ENCODE measurements around the gene MYO9B.

The MYO9B gene

DNA sequence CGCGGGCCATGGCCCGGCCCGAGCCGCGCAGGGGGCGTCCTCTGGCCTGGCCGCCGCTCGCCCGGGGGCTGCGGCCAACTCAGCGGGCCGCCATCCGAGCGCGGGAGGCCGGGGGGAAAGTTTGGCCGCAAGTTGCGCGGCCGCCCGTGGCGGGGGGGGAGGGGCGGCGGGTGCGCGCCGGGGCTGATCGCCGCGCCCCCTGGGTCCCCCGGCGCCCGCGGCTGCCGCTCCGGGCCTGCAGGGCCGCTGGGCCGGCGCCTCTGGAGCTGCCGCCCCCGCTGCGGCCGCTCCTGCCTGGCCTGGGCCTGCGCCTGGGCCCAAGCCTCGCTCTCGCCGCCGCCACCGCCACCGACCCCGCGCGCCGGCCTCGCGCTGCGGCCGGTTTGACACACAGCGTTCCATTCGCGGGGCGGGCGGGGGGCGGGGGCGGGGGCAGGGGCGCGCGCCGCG is 170.0 kb downstream of the MYO9B start, which contains the start of gene NR2F6:
NR2F6 (minus strand) TSS at position 385 of the 450 bp plus-strand sequence. CDS start 699 bp downstream, outside the sequence.
- Histone ChIP-seq H3K27me3 (ENCODE audit: insufficient read depth, low read length, poor library complexity) (no peaks in the 10 kb centered on the region), H3K9me3 (ENCODE audit: insufficient read depth, low read length, severe bottlenecking) (no peaks in the 10 kb centered on the region), H3K36me3 (ENCODE audit: insufficient read depth, low read length) (peaks cover 1% of the 10 kb centered on the region; the same call in 1 of the 2 replicates), H4K20me1 (ENCODE audit: insufficient read depth, low read length) (peaks cover 8% of the 10 kb centered on the region), H3K4me2 (ENCODE audit: insufficient read depth, low read length) (peak within 1 kb of the TSS; percentile 98), H3K9ac (ENCODE audit: low read depth, low read length) (peak within 1 kb of the TSS; percentile 81), H3K79me2 (ENCODE audit: insufficient read depth, low read length) (peaks cover 31% of the 10 kb centered on the region), H3K27ac (ENCODE audit: low read length) (peak within 1 kb of the TSS; percentile 80), H2AFZ (ENCODE audit: low read depth, low read length) (peak within 1 kb of the TSS; percentile 96), H3K4me3 (ENCODE audit: low read depth in 1 of 2, low read length in 2 of 2) (peak within 1 kb of the TSS; percentile 34 to 92), H3K4me1 (ENCODE audit: insufficient read depth, low read length) (peaks cover 35% of the 10 kb centered on the region)
- TF ChIP-seq EZH2 (IDR thresholded peaks at IDR 0.05; ENCODE audit: borderline replicate concordance, low read depth, low read length, severe bottlenecking) = no peak
- TF ChIP-seq, protein P1, sequence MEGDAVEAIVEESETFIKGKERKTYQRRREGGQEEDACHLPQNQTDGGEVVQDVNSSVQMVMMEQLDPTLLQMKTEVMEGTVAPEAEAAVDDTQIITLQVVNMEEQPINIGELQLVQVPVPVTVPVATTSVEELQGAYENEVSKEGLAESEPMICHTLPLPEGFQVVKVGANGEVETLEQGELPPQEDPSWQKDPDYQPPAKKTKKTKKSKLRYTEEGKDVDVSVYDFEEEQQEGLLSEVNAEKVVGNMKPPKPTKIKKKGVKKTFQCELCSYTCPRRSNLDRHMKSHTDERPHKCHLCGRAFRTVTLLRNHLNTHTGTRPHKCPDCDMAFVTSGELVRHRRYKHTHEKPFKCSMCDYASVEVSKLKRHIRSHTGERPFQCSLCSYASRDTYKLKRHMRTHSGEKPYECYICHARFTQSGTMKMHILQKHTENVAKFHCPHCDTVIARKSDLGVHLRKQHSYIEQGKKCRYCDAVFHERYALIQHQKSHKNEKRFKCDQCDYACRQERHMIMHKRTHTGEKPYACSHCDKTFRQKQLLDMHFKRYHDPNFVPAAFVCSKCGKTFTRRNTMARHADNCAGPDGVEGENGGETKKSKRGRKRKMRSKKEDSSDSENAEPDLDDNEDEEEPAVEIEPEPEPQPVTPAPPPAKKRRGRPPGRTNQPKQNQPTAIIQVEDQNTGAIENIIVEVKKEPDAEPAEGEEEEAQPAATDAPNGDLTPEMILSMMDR (IDR thresholded peaks at IDR 0.05; ENCODE audit: borderline replicate concordance, extremely low read depth, low read length, poor library complexity, severe bottlenecking) = no peak
- no peak; the same call in 2 of the 3 replicates for ATAC-seq (ENCODE audit: insufficient read depth, low read depth)
- no peak for DNase-seq

DNA sequence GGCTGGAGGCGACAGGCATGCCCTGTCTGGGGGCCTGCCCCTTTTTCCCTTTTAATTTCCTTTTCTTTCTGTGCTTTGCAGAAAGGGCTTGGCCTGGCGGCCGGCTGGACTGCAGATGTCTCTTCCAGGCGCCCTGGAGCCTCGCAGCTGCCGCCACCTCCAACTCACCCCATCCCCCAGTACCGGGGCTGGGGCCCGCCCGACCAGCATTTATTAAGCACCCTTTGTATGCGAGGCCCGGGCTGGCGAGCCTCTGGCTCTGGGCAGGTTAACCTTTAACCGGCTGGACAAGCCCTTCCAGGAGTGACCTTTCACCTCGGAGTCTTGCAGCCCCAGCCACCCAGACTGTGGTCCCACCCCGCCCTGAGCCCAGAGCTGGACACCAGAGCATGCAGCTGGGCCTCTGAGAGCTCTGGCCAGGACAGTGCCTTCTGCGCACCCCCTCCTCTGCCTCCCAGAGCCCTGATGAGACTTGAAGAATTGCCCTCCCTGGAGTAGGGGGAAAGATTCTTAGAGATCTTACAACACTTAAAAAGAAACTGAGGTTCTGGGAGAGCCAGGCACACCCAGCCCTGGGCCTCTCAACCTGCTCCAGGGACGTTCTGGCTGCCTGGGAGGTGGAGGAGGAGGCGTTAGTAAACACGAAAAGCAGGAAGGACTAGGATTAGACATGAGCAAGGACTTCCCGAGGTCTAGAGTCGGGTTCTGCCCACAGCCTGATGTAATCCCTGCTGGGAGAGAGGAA is 171.3 kb downstream of the MYO9B start:
- Histone ChIP-seq H3K4me3 (ENCODE audit: low read depth in 1 of 2, low read length in 2 of 2) (peak overlapping the region; percentile 34 to 92; a peak in 3 of 4 replicates), H2AFZ (ENCODE audit: low read depth, low read length) (peak overlapping the region; percentile 96), H3K9me3 (ENCODE audit: insufficient read depth, low read length, severe bottlenecking) (no peaks in the 10 kb centered on the region), H3K4me1 (ENCODE audit: insufficient read depth, low read length) (peaks cover 35% of the 10 kb centered on the region), H3K27ac (ENCODE audit: low read length) (peak overlapping the region; percentile 80), H3K9ac (ENCODE audit: low read depth, low read length) (peak overlapping the region; percentile 81), H3K27me3 (ENCODE audit: insufficient read depth, low read length, poor library complexity) (no peaks in the 10 kb centered on the region), H3K36me3 (ENCODE audit: insufficient read depth, low read length) (no peaks in the 10 kb centered on the region), H3K4me2 (ENCODE audit: insufficient read depth, low read length) (peak overlapping the region; percentile 98), H4K20me1 (ENCODE audit: insufficient read depth, low read length) (peaks cover 8% of the 10 kb centered on the region), H3K79me2 (ENCODE audit: insufficient read depth, low read length) (peaks cover 31% of the 10 kb centered on the region)
- no peak for TF ChIP-seq EZH2 (IDR thresholded peaks at IDR 0.05; ENCODE audit: borderline replicate concordance, low read depth, low read length, severe bottlenecking)
- TF ChIP-seq, protein P1 (IDR thresholded peaks at IDR 0.05; ENCODE audit: borderline replicate concordance, extremely low read depth, low read length, poor library complexity, severe bottlenecking) = no peak
- no peak; the same call in 2 of the 3 replicates for ATAC-seq (ENCODE audit: insufficient read depth, low read depth)
- no peak for DNase-seq

GRCh38 chr19:17248011-17248776 is 172.6 kb downstream of the MYO9B start:
- DNase-seq = no peak
- ATAC-seq (ENCODE audit: insufficient read depth, low read depth) = no peak
- no peak overlapping the region for H3K4me3 ChIP-seq (ENCODE audit: low read depth in 1 of 2, low read length in 2 of 2)

More at GRCh38 chr19:17248011-17248776, 172.6 kb downstream of the MYO9B start:
- Histone ChIP-seq H2AFZ (ENCODE audit: low read depth, low read length) (no peak overlapping the region), H3K4me2 (ENCODE audit: insufficient read depth, low read length) (no peak overlapping the region), H3K27ac (ENCODE audit: low read length) (no peak overlapping the region), H3K79me2 (ENCODE audit: insufficient read depth, low read length) (peaks cover 22% of the 10 kb centered on the region), H3K27me3 (ENCODE audit: insufficient read depth, low read length, poor library complexity) (no peaks in the 10 kb centered on the region), H3K9ac (ENCODE audit: low read depth, low read length) (no peak overlapping the region), H3K36me3 (ENCODE audit: insufficient read depth, low read length) (no peaks in the 10 kb centered on the region), H3K4me1 (ENCODE audit: insufficient read depth, low read length) (peaks cover 29% of the 10 kb centered on the region), H4K20me1 (ENCODE audit: insufficient read depth, low read length) (no peaks in the 10 kb centered on the region; the same call in 1 of the 2 replicates), H3K9me3 (ENCODE audit: insufficient read depth, low read length, severe bottlenecking) (no peaks in the 10 kb centered on the region)
- TF ChIP-seq, protein P1 (IDR thresholded peaks at IDR 0.05; ENCODE audit: borderline replicate concordance, extremely low read depth, low read length, poor library complexity, severe bottlenecking) = no peak
- no peak for TF ChIP-seq EZH2 (IDR thresholded peaks at IDR 0.05; ENCODE audit: borderline replicate concordance, low read depth, low read length, severe bottlenecking)

Data from DND-41 (cell line).